HG03571 (cell line): ENCODE data around the gene EEIG2.
"Not testable (repeated sequence)": the region's sequence is repeated elsewhere in the genome, so short reads cannot be mapped to it uniquely, and the experiment has no call there.

Experiments
- ATAC-seq: cut with Tn5 transposase; IDR thresholded peaks from one replicate; pipeline ENCODE4 v1.9.1; 2021; ENCODE audit not compliant: unreplicated experiment

EEIG2 gene

GRCh38 chr1:108559215-108560186 is at the start of gene EEIG2:
TSS of gene EEIG2 (plus strand) at chr1:108560100. CDS start at chr1:108560429, 329 bp downstream.
- peak; percentile 76 for ATAC-seq

DNA sequence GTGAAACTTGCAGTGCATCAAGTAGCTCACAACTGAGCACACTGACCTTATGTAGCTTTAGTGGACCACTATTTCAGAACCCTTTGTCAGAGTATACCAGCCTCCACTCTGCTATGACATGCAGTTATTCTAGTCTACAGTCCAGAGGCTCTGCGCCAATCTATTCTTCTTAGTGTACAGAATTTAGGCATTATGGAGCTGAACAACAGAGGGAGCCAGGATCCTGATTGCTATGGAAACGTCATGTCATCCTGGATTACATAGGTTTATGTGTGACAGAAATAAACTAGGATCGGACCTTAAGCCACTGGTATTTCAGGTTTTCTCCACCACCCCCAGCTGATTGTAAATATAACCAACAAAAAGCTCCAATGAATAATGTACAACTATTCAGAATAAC is 48.1 kb upstream of the EEIG2 start:
- ATAC-seq: no peak

DNA sequence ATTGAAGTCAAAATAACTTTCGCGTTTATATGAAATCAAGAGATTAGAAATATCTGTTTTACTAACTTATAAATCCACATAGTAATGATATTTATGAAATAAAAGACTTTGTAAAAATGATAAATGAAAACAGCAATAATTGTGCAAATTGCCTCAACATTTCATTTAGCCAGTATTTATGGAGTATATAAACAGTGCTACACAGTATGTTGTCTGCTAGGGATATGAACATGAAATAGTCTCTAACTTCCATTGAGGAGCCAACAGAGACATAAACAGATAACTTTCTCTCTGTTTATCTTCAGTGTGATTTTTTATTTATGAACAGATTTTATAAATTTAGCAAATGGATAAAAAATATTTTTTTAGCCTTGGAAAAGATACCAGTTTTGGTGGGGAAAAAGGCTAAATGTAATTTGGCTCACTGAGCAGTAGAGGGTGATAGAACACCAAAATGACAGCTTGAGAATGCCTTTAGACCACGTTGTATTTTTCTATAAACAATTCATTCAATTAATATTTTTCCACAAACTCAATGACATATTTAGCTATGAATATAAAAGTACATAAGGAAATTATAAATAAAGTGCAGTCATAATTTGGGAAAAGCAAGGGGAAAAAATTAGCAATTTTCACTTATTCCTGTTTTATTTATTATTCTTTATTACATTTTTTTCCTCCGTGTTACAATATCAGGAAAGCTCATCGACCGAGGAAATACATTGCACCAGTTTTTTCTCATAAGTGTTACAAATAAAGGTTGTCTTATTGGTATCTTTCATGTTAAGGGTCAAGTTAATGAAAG is 47.5 kb upstream of the EEIG2 start:
- ATAC-seq: no peak

DNA sequence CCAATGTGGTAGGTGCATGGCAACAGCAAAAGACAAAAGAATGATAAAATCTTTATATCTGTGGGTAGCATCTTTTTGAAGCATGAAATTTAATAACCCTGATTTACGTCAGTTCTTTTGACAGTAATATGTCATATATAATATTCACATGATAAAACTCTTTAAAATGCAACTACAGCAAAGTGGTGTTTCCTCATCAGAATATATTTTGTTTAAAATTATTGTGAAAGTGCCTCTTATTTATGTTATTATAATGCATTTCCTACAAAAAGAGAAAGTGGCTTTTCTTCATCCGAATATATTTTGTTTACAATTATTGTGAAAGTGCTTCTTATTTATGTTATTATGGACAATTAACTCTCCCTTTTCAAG is 46.9 kb upstream of the EEIG2 start:
- no peak for ATAC-seq

DNA sequence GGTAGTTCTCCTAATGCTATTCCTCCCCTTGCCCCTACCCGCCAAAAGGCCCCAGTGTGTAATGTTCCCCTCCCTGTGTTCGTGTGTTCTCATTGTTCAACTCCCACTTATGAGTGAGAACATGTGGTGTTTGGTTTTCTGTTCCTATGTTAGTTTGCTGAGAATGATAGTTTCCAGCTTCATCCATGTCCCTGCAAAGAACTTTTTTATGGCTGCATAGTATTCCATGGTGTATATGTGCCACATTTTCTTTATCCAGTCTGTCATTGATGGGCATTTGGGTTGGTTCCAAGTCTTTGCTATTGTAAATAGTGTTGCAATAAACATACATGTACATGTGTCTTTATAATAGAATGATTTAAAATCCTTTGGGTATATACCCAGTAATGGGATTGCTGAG is 46.0 kb upstream of the EEIG2 start:
- not testable (repeated sequence) for ATAC-seq

- not testable (repeated sequence) for ATAC-seq
These were observed 42.5 kb upstream of the EEIG2 start for GRCh38 chr1:108517301-108517897.

GRCh38 chr1:108521990-108522393 is 37.9 kb upstream of the EEIG2 start:
- no peak for ATAC-seq

DNA sequence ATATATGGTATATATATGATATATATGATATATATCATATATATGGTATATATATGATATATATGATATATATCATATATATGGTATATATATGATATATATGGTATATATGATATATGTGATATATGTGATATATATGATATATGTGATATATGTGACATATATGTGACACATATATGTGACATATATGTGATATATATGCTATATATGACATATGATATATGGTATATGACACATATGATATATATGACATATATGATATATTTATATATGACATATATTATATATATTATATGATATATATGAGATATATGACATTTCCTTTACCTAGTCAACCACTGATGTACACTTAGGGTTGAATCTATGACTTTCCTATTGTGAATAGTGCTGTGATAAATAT is 36.1 kb upstream of the EEIG2 start:
- ATAC-seq: no peak

DNA sequence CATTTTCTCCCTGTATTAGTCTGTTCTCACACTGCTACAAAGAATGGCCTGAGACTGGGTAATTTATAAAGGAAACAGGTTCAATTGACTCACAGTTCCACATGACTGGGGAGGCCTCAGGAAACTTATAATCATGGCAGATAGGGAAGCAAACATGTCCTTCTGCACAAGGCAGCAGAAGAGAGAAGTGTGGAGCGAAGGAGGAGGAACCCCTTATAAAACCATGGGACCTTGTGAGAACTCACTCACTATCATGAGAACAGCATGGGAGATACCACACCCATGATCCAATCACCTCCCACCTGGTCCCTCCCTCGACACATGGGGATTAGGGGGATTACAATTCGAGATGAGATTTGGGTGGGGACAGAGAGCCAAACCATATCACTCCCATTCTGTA is 35.2 kb upstream of the EEIG2 start:
- no peak for ATAC-seq

GRCh38 chr1:108527135-108527534 is 32.8 kb upstream of the EEIG2 start:
- ATAC-seq: no peak

DNA sequence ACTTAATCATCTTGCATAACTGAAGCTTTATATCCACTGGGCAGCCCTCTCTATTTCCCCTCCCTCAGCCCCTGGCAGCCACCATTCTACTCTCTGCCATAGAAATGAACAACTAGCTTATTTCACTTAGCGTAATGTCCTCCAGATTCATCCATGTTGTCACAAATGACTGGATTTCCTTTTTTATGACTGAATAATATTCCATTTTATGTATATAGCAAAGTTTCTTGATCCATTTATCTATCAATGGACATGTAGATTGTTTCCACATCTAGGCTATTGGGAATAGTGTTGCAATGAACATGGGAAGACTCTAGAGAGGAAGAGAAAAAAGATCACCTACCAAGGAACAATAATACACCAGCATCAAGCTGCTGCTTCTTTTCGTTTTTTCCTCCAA is 32.1 kb upstream of the EEIG2 start:
- no peak for ATAC-seq

- no peak for ATAC-seq
These were observed 28.5 kb upstream of the EEIG2 start for GRCh38 chr1:108531444-108531843.

DNA sequence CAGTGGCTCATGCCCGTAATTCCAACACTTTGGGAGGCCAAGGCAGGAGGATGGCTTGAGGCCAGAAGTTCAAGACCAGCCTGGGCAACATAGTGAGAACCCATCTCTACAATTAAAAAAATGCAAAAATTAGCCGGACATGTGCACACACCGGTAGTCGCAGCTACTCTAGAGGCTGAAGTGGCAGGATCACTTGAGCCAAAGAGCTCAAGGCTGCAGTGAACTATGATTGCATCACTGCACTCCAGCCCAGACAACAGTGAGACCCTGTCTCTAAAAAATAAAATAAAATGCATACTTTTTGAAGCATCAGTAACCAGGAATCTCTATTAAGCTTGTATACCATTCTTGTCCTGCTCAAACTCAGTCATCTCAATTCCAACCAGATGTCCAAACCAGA is 27.2 kb upstream of the EEIG2 start:
- no peak for ATAC-seq

DNA sequence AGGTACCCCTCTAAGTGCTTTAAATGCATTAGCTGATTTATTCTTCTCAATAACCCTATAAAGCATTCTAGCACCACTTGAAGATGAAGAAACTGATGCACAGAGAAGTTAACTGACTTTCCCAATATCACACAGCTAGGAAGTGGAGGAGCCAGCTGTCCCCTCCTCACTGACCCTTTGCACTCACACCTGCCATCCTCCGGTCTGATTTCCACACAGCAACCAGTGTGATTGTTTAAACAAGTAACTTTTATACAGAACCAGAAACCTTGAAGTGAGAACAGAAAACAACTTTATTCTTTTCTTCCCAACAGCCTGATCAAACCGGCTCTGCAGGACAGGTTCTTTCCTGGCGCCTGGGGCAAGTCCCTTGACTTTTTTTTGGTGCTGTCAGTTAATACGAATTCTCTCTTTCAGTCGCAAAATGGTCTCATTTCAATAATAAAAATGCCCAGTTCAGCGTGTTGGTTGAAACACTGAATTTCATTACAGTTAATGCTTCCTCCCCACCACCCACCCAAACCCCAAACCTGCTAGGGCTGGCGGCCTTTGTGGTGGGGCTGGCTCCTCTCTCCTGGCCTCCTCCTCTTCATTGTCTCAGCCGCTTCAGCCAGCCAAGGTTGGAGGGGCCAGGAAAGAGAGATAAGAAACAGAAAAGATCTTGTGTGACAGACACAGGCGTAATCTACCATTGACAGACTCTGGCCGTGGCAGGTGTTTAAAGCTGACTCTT is 26.4 kb upstream of the EEIG2 start:
- ATAC-seq: no peak

DNA sequence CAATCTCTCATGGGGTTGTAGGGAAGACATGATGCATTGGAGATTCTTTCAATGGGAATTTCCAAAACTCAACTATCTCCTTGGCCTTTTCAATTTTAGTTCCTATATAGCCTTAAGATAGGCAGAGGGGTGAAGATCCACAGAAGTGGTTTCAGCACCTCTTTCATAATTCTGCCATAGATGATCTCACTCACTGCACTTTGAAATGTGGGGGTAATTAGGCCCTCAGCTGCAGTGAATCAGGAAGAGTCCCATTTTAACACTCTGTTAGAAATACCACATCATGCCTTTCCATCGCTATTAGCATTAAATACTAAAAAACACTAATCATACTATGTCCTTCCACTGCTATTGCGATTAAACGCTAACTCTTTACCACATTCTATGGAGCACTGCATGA is 25.1 kb upstream of the EEIG2 start:
- no peak for ATAC-seq

DNA sequence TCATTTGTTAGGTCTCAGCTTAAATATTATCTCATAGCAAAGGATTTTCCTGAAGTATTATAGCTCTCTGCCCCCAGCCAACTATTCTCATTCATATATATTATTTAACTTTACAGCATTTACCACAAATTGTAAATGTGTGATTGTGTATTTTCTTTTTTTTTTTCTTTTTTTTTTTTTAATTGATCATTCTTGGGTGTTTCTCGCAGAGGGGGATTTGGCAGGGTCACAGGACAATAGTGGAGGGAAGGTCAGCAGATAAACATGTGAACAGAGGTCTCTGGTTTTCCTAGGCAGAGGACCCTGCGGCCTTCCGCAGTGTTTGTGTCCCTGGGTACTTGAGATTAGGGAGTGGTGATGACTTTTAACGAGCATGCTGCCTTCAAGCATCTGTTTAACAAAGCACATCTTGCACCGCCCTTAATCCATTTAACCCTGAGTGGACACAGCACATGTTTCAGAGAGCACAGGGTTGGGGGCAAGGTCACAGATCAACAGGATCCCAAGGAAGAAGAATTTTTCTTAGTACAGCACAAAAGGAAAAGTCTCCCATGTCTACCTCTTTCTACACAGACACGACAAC is 24.5 kb upstream of the EEIG2 start:
- not testable (repeated sequence) for ATAC-seq

GRCh38 chr1:108536021-108536420 is 23.9 kb upstream of the EEIG2 start:
- ATAC-seq: not testable (repeated sequence)

DNA sequence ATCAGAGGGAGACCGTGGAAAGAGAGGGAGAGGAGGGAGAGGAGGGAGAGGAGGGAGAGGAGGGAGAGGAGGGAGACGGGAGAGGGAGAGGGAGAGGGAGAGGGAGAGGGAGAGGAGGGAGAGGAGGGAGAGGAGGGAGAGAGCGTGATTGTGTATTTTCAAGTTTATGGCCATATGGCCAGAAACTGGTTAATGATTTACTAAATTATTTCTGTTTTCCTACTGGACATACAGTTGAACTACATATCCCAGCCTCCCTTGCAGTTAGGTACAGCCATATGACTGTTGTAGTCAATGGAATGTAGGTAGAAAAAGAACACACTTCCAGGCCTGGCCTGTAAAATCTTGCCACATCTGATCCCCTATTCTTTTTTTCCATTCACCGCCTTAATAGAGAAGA is 23.1 kb upstream of the EEIG2 start:
- ATAC-seq: not testable (repeated sequence)

GRCh38 chr1:108537976-108538375 is 21.9 kb upstream of the EEIG2 start:
- ATAC-seq: no peak

DNA sequence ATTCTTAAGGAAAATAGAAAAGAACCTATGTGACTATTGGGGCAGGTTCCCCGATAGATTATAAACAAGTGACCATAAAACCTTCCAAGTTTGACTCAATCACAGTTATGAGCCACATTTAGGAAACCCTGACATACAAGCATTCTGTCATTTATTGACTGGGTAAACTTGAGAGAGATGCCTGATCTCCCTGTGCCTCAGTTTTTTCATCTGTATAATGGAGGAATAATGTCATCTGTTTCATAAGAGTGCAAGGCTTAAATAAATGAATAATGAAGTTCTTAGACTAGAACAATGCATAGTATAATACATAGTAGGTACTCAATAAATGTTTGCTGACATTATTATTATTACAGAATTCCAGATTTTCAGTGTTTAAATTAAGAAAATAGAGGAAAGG is 18.9 kb upstream of the EEIG2 start:
- no peak for ATAC-seq

- no peak for ATAC-seq
These were observed 18.0 kb upstream of the EEIG2 start for GRCh38 chr1:108541861-108542260.
